PC-3 (cell line): Measurements from ENCODE around the gene FGFR3. TPM values are rescaled to one million over a fixed set of nuclear protein-coding genes. Genes with fewer than 3 reads are reported as not detected.
"Not testable (repeated sequence)": the region's sequence is repeated elsewhere in the genome, so short reads cannot be mapped to it uniquely, and the experiment has no call there.

Experiments
- ATAC-seq: fragments of 200-7000 bp; cut with Tn5 transposase; 2 replicates; pipeline ENCODE4 v1.9.1; 2020; ENCODE audit warnings: mild to moderate bottlenecking, moderate library complexity
- BruUV-seq: library from RNA; stranded (reverse); fragments of 400-500 nt; replicated peaks from 2 replicates; lab custom pipeline; 2021; lab: Mats Ljungman, UMichigan
- CTCF ChIA-PET: fragments of 300-600 bp; sonication (Branson Sonifier 250); formaldehyde crosslinking; loops from one replicate; lab custom pipeline; 2022; ENCODE audit warnings: antibody characterized with exemption; lab: Charles Lee
- POLR2A ChIA-PET: fragments of 300-600 bp; sonication (Branson Sonifier 250); formaldehyde crosslinking; loops from one replicate; lab custom pipeline; 2022; ENCODE audit warnings: antibody characterized with exemption; ENCODE audit not compliant: unreplicated experiment; lab: Charles Lee
- DNase-seq: peaks from one replicate; pipeline ENCODE4 v3.0.0-alpha.2; 2015
- H2AFZ ChIP-seq: fragments of 300-600 bp; sonication (generic); 2 replicates; pipeline ENCODE4 v1.6.0; 2016; ENCODE audit warnings: antibody characterized with exemption, low read length
- H3F3A ChIP-seq: fragments of 300-600 bp; sonication (generic); one replicate; pipeline ENCODE4 v1.6.0; 2017; ENCODE audit warnings: antibody characterized with exemption, low read length, control low read depth, mild to moderate bottlenecking; ENCODE audit not compliant: unreplicated experiment
- H3K27ac ChIP-seq: fragments of 300-600 bp; sonication (generic); 2 replicates; pipeline ENCODE4 v1.5.1; 2016; ENCODE audit warnings: mild to moderate bottlenecking, low read length
- H3K27me3 ChIP-seq: fragments of 300-600 bp; sonication (generic); 2 replicates; pipeline ENCODE4 v1.6.1; 2016; ENCODE audit warnings: low read length, mixed read lengths
- H3K36me3 ChIP-seq: fragments of 300-600 bp; sonication (generic); 2 replicates; pipeline ENCODE4 v1.6.1; 2016; ENCODE audit warnings: low read depth, mixed run types, low read length, mixed read lengths
- H3K4me1 ChIP-seq: fragments of 300-600 bp; sonication (generic); 2 replicates; pipeline ENCODE4 v1.5.1; 2016; ENCODE audit warnings: low read length; ENCODE audit not compliant: insufficient read depth
- H3K4me2 ChIP-seq: fragments of 300-600 bp; sonication (generic); 2 replicates; pipeline ENCODE4 v1.6.0; 2016; ENCODE audit warnings: low read length
- H3K4me3 ChIP-seq: fragments of 300-600 bp; sonication (generic); 2 replicates; pipeline ENCODE4 v1.5.1; 2016; ENCODE audit warnings: mild to moderate bottlenecking, low read length, mixed read lengths
- H3K79me2 ChIP-seq: fragments of 300-600 bp; sonication (generic); 2 replicates; pipeline ENCODE4 v1.6.1; 2017; ENCODE audit warnings: low read length, mixed read lengths
- H3K9ac ChIP-seq: fragments of 300-600 bp; sonication (generic); 2 replicates; pipeline ENCODE4 v1.6.0; 2016; ENCODE audit warnings: mild to moderate bottlenecking, low read length
- H3K9me2 ChIP-seq: fragments of 300-600 bp; sonication (generic); replicated peaks from 2 replicates; pipeline ENCODE4 v1.6.1; 2016; ENCODE audit warnings: mixed run types, low read length, mixed read lengths
- H3K9me3 ChIP-seq: fragments of 300-600 bp; sonication (generic); 2 replicates; pipeline ENCODE4 v1.6.1; 2016; ENCODE audit warnings: low read length, mixed read lengths
- H4K20me1 ChIP-seq: fragments of 300-600 bp; sonication (generic); 2 replicates; pipeline ENCODE4 v1.6.1; 2016; ENCODE audit warnings: low read length, mixed read lengths
- EZH2 ChIP-seq: fragments of 300-600 bp; sonication (generic); IDR thresholded peaks from one replicate; pipeline ENCODE4 v1.6.1; 2017; ENCODE audit warnings: antibody characterized with exemption, mild to moderate bottlenecking, low read length; ENCODE audit not compliant: unreplicated experiment
- EZH2phosphoT487 ChIP-seq: fragments of 300-600 bp; sonication (generic); IDR thresholded peaks from 2 replicates; pipeline ENCODE4 v1.6.1; 2018; ENCODE audit warnings: mild to moderate bottlenecking, antibody characterized with exemption, low read length, borderline replicate concordance
- intact Hi-C: fragments of 100-400 bp; cut with micrococcal nuclease; formaldehyde crosslinking; loops from 2 replicates; pipeline ENCODE4 v1.9.0; 2023
- total RNA-seq: library from RNA; depleted of rRNA; stranded (reverse); fragments of >200 nt; gene quantifications from 2 replicates; pipeline ENCODE4 v1.2.3, GENCODE V29; 2014
- TF ChIP-seq, protein P1 (sequence below): fragments of 300-600 bp; sonication (generic); conservative IDR thresholded peaks from 2 replicates; pipeline ENCODE4 v1.5.1; 2017; ENCODE audit warnings: antibody characterized with exemption, low read depth, mild to moderate bottlenecking, low read length

The FGFR3 gene
- total RNA-seq, 1 experiment from 2014 or later = 0.11 TPM

GRCh38 chr4:1833307-1834046 is 40.4 kb downstream of the FGFR3 start:
- Histone ChIP-seq H4K20me1 (no peaks in the 10 kb centered on the region), H2AFZ (no peak overlapping the region), H3F3A (no peaks in the 10 kb centered on the region), H3K36me3 (peaks cover 3% of the 10 kb centered on the region; the same call in 1 of the 2 replicates), H3K4me2 (no peak overlapping the region), H3K9me2 (no peaks in the 10 kb centered on the region), H3K27ac (no peak overlapping the region), H3K9ac (no peak overlapping the region), H3K4me3 (no peak overlapping the region), H3K27me3 (no peaks in the 10 kb centered on the region), H3K79me2 (no peaks in the 10 kb centered on the region), H3K4me1 (no peaks in the 10 kb centered on the region), H3K9me3 (no peaks in the 10 kb centered on the region)
- no peak for ATAC-seq
- no peak for DNase-seq
- ChIA-PET CTCF (no interaction called here), POLR2A (no interaction called here)
- BruUV-seq = no TSS peak
- intact Hi-C loops = no loop called here
- TF ChIP-seq EZH2phosphoT487 = no peak

GRCh38 chr4:1834047-1834775 is 41.1 kb downstream of the FGFR3 start:
- Histone ChIP-seq H3K4me2 (no peak overlapping the region), H3K9me3 (no peaks in the 10 kb centered on the region), H3F3A (no peaks in the 10 kb centered on the region), H4K20me1 (no peaks in the 10 kb centered on the region), H3K9me2 (no peaks in the 10 kb centered on the region), H3K27ac (no peak overlapping the region), H3K4me3 (no peak overlapping the region), H2AFZ (no peak overlapping the region), H3K9ac (no peak overlapping the region), H3K4me1 (no peaks in the 10 kb centered on the region), H3K36me3 (peaks cover 3% of the 10 kb centered on the region; the same call in 1 of the 2 replicates), H3K79me2 (no peaks in the 10 kb centered on the region), H3K27me3 (no peaks in the 10 kb centered on the region)
- no TSS peak for BruUV-seq
- intact Hi-C loops = no loop called here
- ChIA-PET CTCF (no interaction called here), POLR2A (no interaction called here)
- ATAC-seq = no peak
- TF ChIP-seq EZH2 (no peak), EZH2phosphoT487 (no peak)
- TF ChIP-seq, protein P1, sequence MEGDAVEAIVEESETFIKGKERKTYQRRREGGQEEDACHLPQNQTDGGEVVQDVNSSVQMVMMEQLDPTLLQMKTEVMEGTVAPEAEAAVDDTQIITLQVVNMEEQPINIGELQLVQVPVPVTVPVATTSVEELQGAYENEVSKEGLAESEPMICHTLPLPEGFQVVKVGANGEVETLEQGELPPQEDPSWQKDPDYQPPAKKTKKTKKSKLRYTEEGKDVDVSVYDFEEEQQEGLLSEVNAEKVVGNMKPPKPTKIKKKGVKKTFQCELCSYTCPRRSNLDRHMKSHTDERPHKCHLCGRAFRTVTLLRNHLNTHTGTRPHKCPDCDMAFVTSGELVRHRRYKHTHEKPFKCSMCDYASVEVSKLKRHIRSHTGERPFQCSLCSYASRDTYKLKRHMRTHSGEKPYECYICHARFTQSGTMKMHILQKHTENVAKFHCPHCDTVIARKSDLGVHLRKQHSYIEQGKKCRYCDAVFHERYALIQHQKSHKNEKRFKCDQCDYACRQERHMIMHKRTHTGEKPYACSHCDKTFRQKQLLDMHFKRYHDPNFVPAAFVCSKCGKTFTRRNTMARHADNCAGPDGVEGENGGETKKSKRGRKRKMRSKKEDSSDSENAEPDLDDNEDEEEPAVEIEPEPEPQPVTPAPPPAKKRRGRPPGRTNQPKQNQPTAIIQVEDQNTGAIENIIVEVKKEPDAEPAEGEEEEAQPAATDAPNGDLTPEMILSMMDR = no peak
- DNase-seq = no peak

DNA sequence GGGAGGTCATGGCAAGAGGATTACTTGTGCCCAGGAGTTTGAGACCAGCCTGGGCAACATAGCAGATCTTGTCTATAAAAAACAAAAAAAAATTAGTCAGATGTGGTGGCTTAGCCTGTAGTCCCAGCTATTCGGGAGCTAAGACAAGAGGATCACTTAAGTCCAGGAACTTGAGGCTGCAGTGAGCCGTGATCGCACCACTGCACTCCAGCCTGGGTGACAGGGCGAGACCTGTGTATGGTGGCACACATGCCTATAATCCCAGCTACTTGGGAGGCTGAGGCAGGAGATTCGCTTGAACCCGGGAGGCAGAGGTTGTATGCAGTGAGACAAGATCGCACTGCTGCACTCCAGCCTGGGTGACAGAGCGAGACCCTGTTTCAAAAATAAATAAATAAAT is 42.7 kb downstream of the FGFR3 start:
- H3K9ac ChIP-seq, H3K79me2 ChIP-seq, POLR2A ChIA-PET, BruUV-seq, H3K4me3 ChIP-seq, ATAC-seq, H4K20me1 ChIP-seq, H3K9me2 ChIP-seq, H3K27ac ChIP-seq, H3K4me1 ChIP-seq, CTCF ChIA-PET, H3K4me2 ChIP-seq, H3K9me3 ChIP-seq, DNase-seq, intact Hi-C loops, H2AFZ ChIP-seq, H3K36me3 ChIP-seq, H3K27me3 ChIP-seq, H3F3A ChIP-seq: not testable (repeated sequence)
